ENCODE data around the gene EXOC6.

- TF ChIP-seq CTCF (IDR thresholded peaks at IDR 0.05) = no peak
- TF ChIP-seq POLR2A (IDR thresholded peaks at IDR 0.05) = no peak
These were observed 233.5 kb downstream of the EXOC6 start for GRCh38 chr10:93081834-93082233.
